ENCODE data around the gene AQP11.
A peak's percentile ranks its signal among the peaks of the same experiment; 100 is the strongest.
"Not testable (repeated sequence)": the region's sequence is repeated elsewhere in the genome, so short reads cannot be mapped to it uniquely, and the experiment has no call there.

The AQP11 gene

DNA sequence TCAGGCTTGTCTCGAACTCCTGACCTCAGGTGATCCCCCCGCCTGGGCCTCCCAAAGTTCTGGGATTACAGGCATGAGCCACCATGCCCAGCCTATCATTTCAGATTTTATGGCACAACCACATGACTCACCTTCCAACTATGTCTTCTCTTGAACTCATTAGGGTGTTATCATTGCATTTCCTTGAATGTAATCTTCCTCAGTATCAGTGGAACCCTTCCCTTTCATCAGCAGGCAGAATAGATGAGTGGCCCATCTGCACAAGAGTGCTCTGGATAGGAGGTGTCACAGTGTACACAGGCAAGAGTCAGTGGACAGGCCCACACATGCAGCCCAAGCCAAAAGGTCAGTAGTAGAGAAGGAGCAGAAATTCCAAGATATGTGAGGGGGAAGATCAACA, 29.1 kb upstream of the AQP11 start:
- no peak overlapping the region for H3K27ac ChIP-seq (ENCODE audit: low read depth, low read length)
- H3K27me3 ChIP-seq (ENCODE audit: control insufficient read depth in 5 of 5, insufficient read depth in 4 of 5, low read length in 5 of 5): no peaks in the 10 kb centered on the region
- no peaks in the 10 kb centered on the region for H3K36me3 ChIP-seq (ENCODE audit: control insufficient read depth in 5 of 5, insufficient read depth in 5 of 5, low read length in 5 of 5)

DNA sequence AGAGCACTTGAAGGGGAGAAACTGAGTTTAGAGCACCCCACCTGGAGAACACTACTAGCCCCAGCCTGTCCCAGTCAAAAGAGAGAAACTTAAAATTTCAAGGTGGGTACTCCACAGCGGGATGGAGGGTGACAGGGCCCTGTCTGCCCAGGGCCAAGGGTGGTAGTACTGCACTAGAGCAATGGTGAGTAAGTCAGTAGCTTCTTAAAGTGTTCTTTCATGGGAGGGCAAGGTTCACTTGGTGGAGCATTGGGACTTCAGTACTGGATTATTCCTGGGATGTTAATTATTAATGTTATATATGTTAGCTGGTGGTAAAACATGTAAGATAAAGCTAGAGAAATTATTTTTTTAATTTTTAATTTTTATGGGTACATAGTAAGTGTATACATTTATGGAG, 28.5 kb upstream of the AQP11 start:
- Histone ChIP-seq H3K4me1 (ENCODE audit: control insufficient read depth in 5 of 5, insufficient read depth in 5 of 5, low read length in 5 of 5) (no peaks in the 10 kb centered on the region), H3K4me3 (ENCODE audit: low read depth in 1 of 5, low read length in 5 of 5) (no peak overlapping the region), H3K9me3 (ENCODE audit: control insufficient read depth in 5 of 5, low read length in 5 of 5) (peaks cover 0 to 3% (median 0%) of the 10 kb centered on the region in 5 donors), H3K27me3 (ENCODE audit: control insufficient read depth in 5 of 5, insufficient read depth in 4 of 5, low read length in 5 of 5) (no peaks in the 10 kb centered on the region), H3K36me3 (ENCODE audit: control insufficient read depth in 5 of 5, insufficient read depth in 5 of 5, low read length in 5 of 5) (no peaks in the 10 kb centered on the region), H3K9ac (ENCODE audit: low read length in 5 of 5) (no peak overlapping the region), H3K27ac (ENCODE audit: low read depth, low read length) (no peak overlapping the region)

More for the DNA sequence above, 29.1 kb upstream of the AQP11 start:
- Histone ChIP-seq H3K9me3 (ENCODE audit: control insufficient read depth in 5 of 5, low read length in 5 of 5) (peaks cover 0 to 3% (median 0%) of the 10 kb centered on the region in 5 donors), H3K4me1 (ENCODE audit: control insufficient read depth in 5 of 5, insufficient read depth in 5 of 5, low read length in 5 of 5) (no peaks in the 10 kb centered on the region), H3K9ac (ENCODE audit: low read length in 5 of 5) (no peak overlapping the region), H3K4me3 (ENCODE audit: low read depth in 1 of 5, low read length in 5 of 5) (no peak overlapping the region)

DNA sequence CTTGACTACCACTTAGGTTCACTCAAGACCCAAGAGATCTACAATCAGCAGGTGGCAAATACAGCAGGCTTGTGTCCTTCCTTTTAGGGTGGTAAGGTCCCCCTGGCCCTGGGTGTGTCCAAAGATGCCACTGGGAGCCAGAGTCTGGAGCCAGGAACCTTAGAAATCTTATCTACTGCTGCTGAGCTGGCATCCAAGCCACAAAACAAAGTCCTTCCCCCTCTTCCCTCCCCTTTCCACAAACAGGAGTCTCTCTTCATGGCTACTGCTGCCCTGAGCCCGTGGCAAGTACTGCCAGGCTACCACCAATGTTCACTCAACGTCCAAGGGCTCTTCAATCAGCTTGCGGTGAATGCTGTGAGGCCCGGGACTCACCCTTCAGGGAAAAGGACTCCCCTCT, 21.4 kb upstream of the AQP11 start:
- Histone ChIP-seq H3K36me3 (ENCODE audit: control insufficient read depth in 5 of 5, insufficient read depth in 5 of 5, low read length in 5 of 5) (no peaks in the 10 kb centered on the region), H3K9me3 (ENCODE audit: control insufficient read depth in 5 of 5, low read length in 5 of 5) (no peaks in the 10 kb centered on the region), H3K4me1 (ENCODE audit: control insufficient read depth in 5 of 5, insufficient read depth in 5 of 5, low read length in 5 of 5) (no peaks in the 10 kb centered on the region), H3K27ac (ENCODE audit: low read depth, low read length) (no peak overlapping the region), H3K4me3 (ENCODE audit: low read depth in 1 of 5, low read length in 5 of 5) (no peak overlapping the region), H3K27me3 (ENCODE audit: control insufficient read depth in 5 of 5, insufficient read depth in 4 of 5, low read length in 5 of 5) (no peaks in the 10 kb centered on the region), H3K9ac (ENCODE audit: low read length in 5 of 5) (no peak overlapping the region)

DNA sequence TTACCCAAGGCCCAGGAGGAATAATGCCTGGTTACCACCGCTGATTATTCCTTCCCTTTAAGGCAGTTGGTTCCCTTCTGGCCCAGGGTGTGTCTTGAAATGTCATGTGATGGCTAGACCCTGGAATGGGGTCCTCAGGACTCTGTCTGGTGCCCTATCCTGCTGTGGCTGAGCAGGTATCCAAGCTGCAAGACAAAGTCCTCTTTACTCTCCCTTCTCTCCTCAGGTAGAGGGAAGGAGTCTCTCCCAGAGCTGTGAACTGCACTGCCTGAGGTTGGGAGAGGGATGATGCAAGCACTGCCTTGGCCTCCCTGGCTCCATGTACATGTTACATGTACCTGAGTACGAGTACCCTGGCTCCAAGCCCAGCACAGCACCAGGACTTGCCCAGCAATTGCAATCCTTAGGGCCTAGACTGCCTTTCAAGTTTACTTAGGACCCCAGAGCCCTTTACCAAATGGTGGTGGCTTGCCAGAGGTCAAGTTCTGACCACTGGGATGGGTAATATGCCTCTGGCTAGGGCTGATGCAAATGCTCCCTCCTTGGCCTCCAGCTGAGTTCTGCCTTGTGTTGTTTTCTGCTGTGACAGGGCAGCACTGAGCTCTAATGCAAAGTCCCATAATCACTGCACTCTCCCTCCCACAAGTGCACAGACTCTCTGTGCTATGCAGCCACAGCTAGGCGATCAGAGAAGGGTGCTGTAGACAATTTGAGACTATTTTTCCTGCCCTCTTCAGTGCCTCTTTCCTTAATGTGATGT, 20.7 kb upstream of the AQP11 start:
- H3K27ac ChIP-seq (ENCODE audit: low read depth, low read length): no peak overlapping the region
- H3K9me3 ChIP-seq (ENCODE audit: control insufficient read depth in 5 of 5, low read length in 5 of 5): no peaks in the 10 kb centered on the region

DNA sequence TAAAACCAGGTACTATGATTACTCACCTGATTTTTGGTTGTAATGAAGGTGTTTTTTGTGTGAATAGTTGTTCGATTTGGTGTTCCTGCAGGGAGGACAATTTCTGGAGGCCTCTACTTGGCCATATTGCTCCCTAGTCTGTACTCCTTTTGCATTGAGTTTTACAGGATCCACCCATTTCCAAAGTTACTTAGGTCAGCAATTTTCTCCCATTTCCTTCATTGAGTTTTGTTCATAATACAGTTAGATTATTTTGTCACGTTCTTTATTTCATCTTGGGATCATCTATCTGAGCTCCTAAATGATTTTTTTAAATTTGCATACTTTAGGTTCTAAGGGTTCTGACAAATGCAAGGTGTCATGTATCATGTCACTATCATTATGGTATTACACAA, 20.1 kb upstream of the AQP11 start:
- no peaks in the 10 kb centered on the region for H3K4me1 ChIP-seq (ENCODE audit: control insufficient read depth in 5 of 5, insufficient read depth in 5 of 5, low read length in 5 of 5)
- no peak overlapping the region for H3K27ac ChIP-seq (ENCODE audit: low read depth, low read length)
- no peak overlapping the region for H3K4me3 ChIP-seq (ENCODE audit: low read depth in 1 of 5, low read length in 5 of 5)
- H3K36me3 ChIP-seq (ENCODE audit: control insufficient read depth in 5 of 5, insufficient read depth in 5 of 5, low read length in 5 of 5): no peaks in the 10 kb centered on the region
- H3K9ac ChIP-seq (ENCODE audit: low read length in 5 of 5): no peak overlapping the region
- no peaks in the 10 kb centered on the region for H3K9me3 ChIP-seq (ENCODE audit: control insufficient read depth in 5 of 5, low read length in 5 of 5)
- H3K27me3 ChIP-seq (ENCODE audit: control insufficient read depth in 5 of 5, insufficient read depth in 4 of 5, low read length in 5 of 5): no peaks in the 10 kb centered on the region

More for the DNA sequence above, 20.7 kb upstream of the AQP11 start:
- H3K4me3 ChIP-seq (ENCODE audit: low read depth in 1 of 5, low read length in 5 of 5): no peak overlapping the region
- no peaks in the 10 kb centered on the region for H3K4me1 ChIP-seq (ENCODE audit: control insufficient read depth in 5 of 5, insufficient read depth in 5 of 5, low read length in 5 of 5)
- H3K27me3 ChIP-seq (ENCODE audit: control insufficient read depth in 5 of 5, insufficient read depth in 4 of 5, low read length in 5 of 5): no peaks in the 10 kb centered on the region
- H3K9ac ChIP-seq (ENCODE audit: low read length in 5 of 5): no peak overlapping the region
- no peaks in the 10 kb centered on the region for H3K36me3 ChIP-seq (ENCODE audit: control insufficient read depth in 5 of 5, insufficient read depth in 5 of 5, low read length in 5 of 5)

DNA sequence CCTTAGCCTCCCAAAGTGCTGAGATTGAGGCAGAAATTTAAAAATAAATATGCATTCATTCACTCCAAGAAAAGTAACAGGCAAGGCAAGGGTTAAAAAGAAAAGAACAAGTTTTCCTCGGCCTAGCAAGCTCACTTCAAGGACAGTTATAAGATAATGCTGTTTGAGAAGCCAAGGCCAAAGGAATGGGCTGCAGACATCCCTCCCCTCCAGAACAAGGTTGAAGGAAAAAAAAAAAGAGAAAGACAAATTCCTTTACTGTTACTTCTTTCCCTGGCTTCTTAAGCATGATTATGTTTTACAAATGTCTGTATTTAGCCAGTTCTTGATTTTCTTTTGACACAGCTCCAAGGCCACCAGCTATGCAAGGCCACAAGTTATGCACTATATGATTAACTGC, 18.9 kb upstream of the AQP11 start:
- H3K4me3 ChIP-seq (ENCODE audit: low read depth in 1 of 5, low read length in 5 of 5); H3K27ac ChIP-seq (ENCODE audit: low read depth, low read length); H3K4me1 ChIP-seq (ENCODE audit: control insufficient read depth in 5 of 5, insufficient read depth in 5 of 5, low read length in 5 of 5); H3K9ac ChIP-seq (ENCODE audit: low read length in 5 of 5); H3K9me3 ChIP-seq (ENCODE audit: control insufficient read depth in 5 of 5, low read length in 5 of 5); H3K36me3 ChIP-seq (ENCODE audit: control insufficient read depth in 5 of 5, insufficient read depth in 5 of 5, low read length in 5 of 5); H3K27me3 ChIP-seq (ENCODE audit: control insufficient read depth in 5 of 5, insufficient read depth in 4 of 5, low read length in 5 of 5): not testable (repeated sequence)

DNA sequence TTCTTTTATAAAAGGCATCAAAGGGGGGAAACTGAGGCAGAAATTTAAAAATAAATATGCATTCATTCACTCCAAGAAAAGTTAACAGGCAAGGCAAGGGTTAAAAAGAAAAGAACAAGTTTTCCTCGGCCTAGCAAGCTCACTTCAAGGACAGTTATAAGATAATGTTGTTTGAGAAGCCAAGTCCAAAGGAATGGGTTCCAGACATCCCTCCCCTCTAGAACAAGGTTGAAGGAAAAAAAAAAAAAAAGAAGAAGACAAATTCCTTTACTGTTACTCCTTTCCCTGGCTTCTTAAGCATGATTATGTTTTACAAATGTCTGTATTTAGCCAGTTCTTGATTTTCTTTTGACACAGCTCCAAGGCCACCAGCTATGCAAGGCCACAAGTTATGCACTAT, 14.3 kb upstream of the AQP11 start:
- not testable (repeated sequence) for H3K27ac ChIP-seq (ENCODE audit: low read depth, low read length); H3K9me3 ChIP-seq (ENCODE audit: control insufficient read depth in 5 of 5, low read length in 5 of 5); H3K4me3 ChIP-seq (ENCODE audit: low read depth in 1 of 5, low read length in 5 of 5); H3K4me1 ChIP-seq (ENCODE audit: control insufficient read depth in 5 of 5, insufficient read depth in 5 of 5, low read length in 5 of 5); H3K9ac ChIP-seq (ENCODE audit: low read length in 5 of 5); H3K36me3 ChIP-seq (ENCODE audit: control insufficient read depth in 5 of 5, insufficient read depth in 5 of 5, low read length in 5 of 5); H3K27me3 ChIP-seq (ENCODE audit: control insufficient read depth in 5 of 5, insufficient read depth in 4 of 5, low read length in 5 of 5)

DNA sequence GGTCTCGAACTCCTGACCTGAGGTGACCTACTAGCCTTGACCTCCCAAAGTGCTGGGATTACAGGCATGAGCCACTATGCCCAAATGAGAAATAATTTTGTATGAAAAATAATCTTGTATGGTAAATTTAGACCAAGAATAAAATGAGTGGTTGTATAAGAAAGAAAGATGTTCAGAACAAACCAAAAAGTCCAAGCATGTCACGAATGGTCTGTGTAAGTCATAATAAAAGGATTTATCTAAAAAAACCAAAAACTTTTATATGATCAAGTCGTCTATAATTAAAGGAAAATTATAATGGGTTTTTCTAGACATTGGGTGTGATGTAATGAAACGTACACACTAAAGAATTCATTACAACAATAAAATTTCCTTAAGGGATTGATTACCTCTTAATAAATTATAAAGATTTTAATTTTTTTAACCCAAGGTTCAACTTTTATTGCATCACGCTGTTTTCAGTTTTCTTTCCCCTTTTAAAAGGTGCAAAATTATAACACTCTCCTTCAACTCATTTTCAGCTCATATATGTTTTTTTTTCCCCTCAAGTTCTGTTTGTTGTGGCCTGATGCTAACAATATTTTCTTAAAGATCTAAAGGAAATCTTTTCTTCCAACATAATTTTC, 8.9 kb upstream of the AQP11 start:
- Histone ChIP-seq H3K4me3 (ENCODE audit: low read depth in 1 of 5, low read length in 5 of 5) (no peak overlapping the region), H3K27me3 (ENCODE audit: control insufficient read depth in 5 of 5, insufficient read depth in 4 of 5, low read length in 5 of 5) (no peaks in the 10 kb centered on the region), H3K36me3 (ENCODE audit: control insufficient read depth in 5 of 5, insufficient read depth in 5 of 5, low read length in 5 of 5) (no peaks in the 10 kb centered on the region), H3K27ac (ENCODE audit: low read depth, low read length) (no peak overlapping the region), H3K9ac (ENCODE audit: low read length in 5 of 5) (no peak overlapping the region), H3K9me3 (ENCODE audit: control insufficient read depth in 5 of 5, low read length in 5 of 5) (peaks cover 0 to 9% (median 0%) of the 10 kb centered on the region in 5 donors), H3K4me1 (ENCODE audit: control insufficient read depth in 5 of 5, insufficient read depth in 5 of 5, low read length in 5 of 5) (no peaks in the 10 kb centered on the region)

DNA sequence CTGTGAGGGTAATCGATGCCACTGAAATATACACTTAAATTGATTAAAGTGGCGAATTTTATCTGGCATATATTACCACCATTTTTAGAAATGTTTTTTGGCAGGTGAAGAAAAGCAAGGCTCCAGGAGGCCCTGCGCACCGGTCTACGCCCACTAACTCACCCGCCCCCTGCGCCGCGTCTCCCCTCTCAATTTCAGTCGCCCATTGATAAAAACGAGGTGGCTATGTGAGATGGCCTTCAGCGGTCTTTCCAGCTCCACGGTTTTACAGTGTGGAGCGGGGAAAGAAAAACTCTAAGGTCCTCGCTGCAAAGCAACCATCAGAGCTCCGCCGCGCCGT, 602 bp upstream of the AQP11 start:
- peak overlapping the region; percentile 71 to 93 (median 83) for H3K4me3 ChIP-seq (ENCODE audit: low read depth in 1 of 5, low read length in 5 of 5)
- peak overlapping the region in 4 of 5 donors; percentile 41 to 72 (median 65) for H3K9ac ChIP-seq (ENCODE audit: low read length in 5 of 5)
- H3K27me3 ChIP-seq (ENCODE audit: control insufficient read depth in 5 of 5, insufficient read depth in 4 of 5, low read length in 5 of 5): no peaks in the 10 kb centered on the region
- H3K9me3 ChIP-seq (ENCODE audit: control insufficient read depth in 5 of 5, low read length in 5 of 5): no peaks in the 10 kb centered on the region
- peak overlapping the region; percentile 74 for H3K27ac ChIP-seq (ENCODE audit: low read depth, low read length)
- H3K36me3 ChIP-seq (ENCODE audit: control insufficient read depth in 5 of 5, insufficient read depth in 5 of 5, low read length in 5 of 5): no peaks in the 10 kb centered on the region
- peaks cover 0 to 22% (median 18%) of the 10 kb centered on the region in 5 donors for H3K4me1 ChIP-seq (ENCODE audit: control insufficient read depth in 5 of 5, insufficient read depth in 5 of 5, low read length in 5 of 5)

DNA sequence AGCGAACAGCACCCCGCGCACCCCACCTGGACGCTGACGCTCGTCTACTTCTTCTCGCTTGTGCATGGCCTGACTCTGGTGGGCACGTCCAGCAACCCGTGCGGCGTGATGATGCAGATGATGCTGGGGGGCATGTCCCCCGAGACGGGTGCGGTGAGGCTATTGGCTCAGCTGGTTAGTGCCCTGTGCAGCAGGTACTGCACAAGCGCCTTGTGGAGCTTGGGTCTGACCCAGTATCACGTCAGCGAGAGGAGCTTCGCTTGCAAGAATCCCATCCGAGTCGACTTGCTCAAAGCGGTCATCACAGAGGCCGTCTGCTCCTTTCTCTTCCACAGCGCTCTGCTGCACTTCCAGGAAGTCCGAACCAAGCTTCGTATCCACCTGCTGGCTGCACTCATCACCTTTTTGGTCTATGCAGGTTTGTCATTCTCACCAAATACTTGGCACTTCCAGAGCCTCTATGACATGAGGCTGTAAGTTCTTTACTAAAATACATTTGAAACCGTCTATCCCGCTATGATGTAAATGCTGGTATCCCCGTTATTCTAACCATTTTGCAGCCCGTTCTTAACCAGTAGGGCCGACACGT, 535 bp downstream of the AQP11 start:
- Histone ChIP-seq H3K9ac (ENCODE audit: low read length in 5 of 5) (peak overlapping the region; percentile 26 to 72 (median 68)), H3K36me3 (ENCODE audit: control insufficient read depth in 5 of 5, insufficient read depth in 5 of 5, low read length in 5 of 5) (no peaks in the 10 kb centered on the region), H3K4me3 (ENCODE audit: low read depth in 1 of 5, low read length in 5 of 5) (peak overlapping the region; percentile 71 to 93 (median 85)), H3K9me3 (ENCODE audit: control insufficient read depth in 5 of 5, low read length in 5 of 5) (no peaks in the 10 kb centered on the region), H3K27ac (ENCODE audit: low read depth, low read length) (peak overlapping the region; percentile 74), H3K27me3 (ENCODE audit: control insufficient read depth in 5 of 5, insufficient read depth in 4 of 5, low read length in 5 of 5) (no peaks in the 10 kb centered on the region), H3K4me1 (ENCODE audit: control insufficient read depth in 5 of 5, insufficient read depth in 5 of 5, low read length in 5 of 5) (peaks cover 0 to 22% (median 20%) of the 10 kb centered on the region in 5 donors)
